HepG2 (cell line): ENCODE results near the gene LYRM4. TPM values are rescaled to one million over a fixed set of nuclear protein-coding genes. Genes with fewer than 3 reads are reported as not detected.

Experiments used
- CEBPG ChIP-seq: IDR thresholded peaks from 2 replicates; pipeline ENCODE4 v1.6.1; 2016
- FOXO1 ChIP-seq: sonication (generic); formaldehyde crosslinking; IDR thresholded peaks from 2 replicates; pipeline ENCODE4 v1.4.0; 2020; ENCODE audit warnings: missing genetic modification reagents
- KAT7 ChIP-seq: IDR thresholded peaks from 2 replicates; pipeline ENCODE4 v1.6.1; 2018; ENCODE audit warnings: borderline replicate concordance, missing compliant biosample characterization
- KLF11 ChIP-seq: IDR thresholded peaks from 2 replicates; pipeline ENCODE4 v1.6.1; 2016; ENCODE audit warnings: missing compliant biosample characterization
- KLF16 ChIP-seq, 2 experiments: sonication (generic) in 1 of 2; formaldehyde crosslinking in 1 of 2; IDR thresholded peaks; 2 replicates each; pipeline versions ENCODE4 v1.6.1 to v1.8.0; 2016 to 2023; ENCODE audit warnings: missing genetic modification reagents in 2 of 2, missing compliant biosample characterization in 1 of 2
- MEIS1 ChIP-seq: sonication (generic); formaldehyde crosslinking; IDR thresholded peaks from 2 replicates; pipeline ENCODE4 v1.9.0; 2021; ENCODE audit warnings: mild to moderate bottlenecking, missing genetic modification reagents, moderate library complexity, borderline replicate concordance
- MXD3 ChIP-seq: IDR thresholded peaks from 2 replicates; pipeline ENCODE4 v1.6.1; 2016; ENCODE audit warnings: mild to moderate bottlenecking, missing biosample characterization, missing genetic modification reagents
- NFIC ChIP-seq: IDR thresholded peaks from 2 replicates; pipeline ENCODE4 v1.6.1; 2012; ENCODE audit warnings: mild to moderate bottlenecking, low read length, inconsistent platforms
- NONO ChIP-seq, 2 experiments: fragments of 450-650 bp in 1 of 2; sonication (generic) in 1 of 2; formaldehyde crosslinking in 1 of 2; IDR thresholded peaks in 1 of 2; conservative IDR thresholded peaks in 1 of 2; 2 replicates each; pipeline versions ENCODE4 v1.6.1 to v1.8.0; 2017 to 2022; ENCODE audit warnings: mild to moderate bottlenecking in 1 of 2, missing genetic modification reagents in 1 of 2, moderate library complexity in 1 of 2
- NR2F6 ChIP-seq, 2 experiments: IDR thresholded peaks; 2 replicates each; pipeline ENCODE4 v1.6.1; 2016; ENCODE audit warnings: antibody characterized with exemption in 1 of 2, mild to moderate bottlenecking in 1 of 2
- SIN3A ChIP-seq: IDR thresholded peaks from 2 replicates; pipeline ENCODE4 v1.6.1; 2011; ENCODE audit warnings: low read depth, mild to moderate bottlenecking, control low read depth, low read length, borderline replicate concordance
- SOX5 ChIP-seq: IDR thresholded peaks from 2 replicates; pipeline ENCODE4 v1.6.1; 2016; ENCODE audit warnings: borderline replicate concordance
- THAP9 ChIP-seq: sonication (generic); formaldehyde crosslinking; IDR thresholded peaks from 2 replicates; pipeline ENCODE4; 2020; ENCODE audit warnings: missing genetic modification reagents, mild to moderate bottlenecking, borderline replicate concordance
- ZBTB4 ChIP-seq: sonication (generic); formaldehyde crosslinking; IDR thresholded peaks from 2 replicates; pipeline ENCODE4 v1.4.0; 2020; ENCODE audit warnings: missing genetic modification reagents, mild to moderate bottlenecking, borderline replicate concordance
- ZHX1 ChIP-seq: sonication (generic); formaldehyde crosslinking; IDR thresholded peaks from 2 replicates; pipeline ENCODE4 v1.8.1; 2022; ENCODE audit warnings: low read depth, mild to moderate bottlenecking, missing genetic modification reagents
- ZNF430 ChIP-seq: sonication (generic); formaldehyde crosslinking; IDR thresholded peaks from 2 replicates; pipeline ENCODE4 v1.9.0; 2021; ENCODE audit warnings: mild to moderate bottlenecking, missing genetic modification reagents
- ZNF547 ChIP-seq: sonication (generic); formaldehyde crosslinking; IDR thresholded peaks from 2 replicates; pipeline ENCODE4 v1.5.1; 2020; ENCODE audit warnings: mild to moderate bottlenecking, missing genetic modification reagents
- ZNF644 ChIP-seq: IDR thresholded peaks from 2 replicates; pipeline ENCODE4 v1.6.1; 2016; ENCODE audit warnings: low read depth
- ZNF766 ChIP-seq: sonication (generic); formaldehyde crosslinking; IDR thresholded peaks from 2 replicates; pipeline ENCODE4 v1.5.0; 2020; ENCODE audit warnings: missing genetic modification reagents, borderline replicate concordance
- ZNF878 ChIP-seq: sonication (generic); formaldehyde crosslinking; IDR thresholded peaks from 2 replicates; pipeline ENCODE4 v1.8.1; 2023; ENCODE audit warnings: mild to moderate bottlenecking, missing genetic modification reagents, moderate library complexity
- polyA plus RNA-seq, 8 experiments: library from polyadenylated mRNA; depleted of rRNA in 3 of 8; stranded (reverse) in 7 of 8; unstranded in 1 of 8; fragments of >200 nt; fragmentation: Illumina TruSeq in 4 of 8; extraction: Trizol in 4 of 8; gene quantifications; 2 replicates each; pipeline versions ENCODE4 v1.2.1 to v1.2.3, GENCODE V29; 2011 to 2016; ENCODE audit warnings: low read depth in 4 of 8, missing spikeins in 1 of 8, mixed read lengths in 1 of 8; ENCODE audit not compliant: insufficient read depth in 1 of 8
- total RNA-seq, 5 experiments: library from RNA; depleted of rRNA; stranded (reverse); fragments of >200 nt; fragmentation: Illumina TruSeq; extraction: Trizol; gene quantifications; 2 replicates each; pipeline ENCODE4 v1.2.3, GENCODE V29; 2016; ENCODE audit warnings: low read depth in 1 of 5

LYRM4 gene
- total and polyA plus RNA-seq, 2 of the 13 experiments (the other 11 are each of a cell fraction or from before 2014, with no cell fraction given): 64.6 to 67.5 TPM

- TF ChIP-seq ZHX1 (CRISPR knock-in tag) (no peak), ZNF878 (peak; percentile 38; the same call in 1 of the 2 replicates), CEBPG (CRISPR knock-in tag) (peak; percentile 95), ZNF766 (0 out of 2 replicates have a peak, but pooled peaks have one; percentile 45), NFIC (peak; percentile 70; the same call in 1 of the 2 replicates), KAT7 (CRISPR knock-in tag) (no peak), ZBTB4 (no peak), ZNF644 (CRISPR knock-in tag) (no peak), SIN3A (no peak), THAP9 (CRISPR knock-in tag) (no peak), ZNF547 (CRISPR knock-in tag) (no peak; the same call in 1 of the 2 replicates), MXD3 (CRISPR knock-in tag) (no peak), KLF11 (no peak), SOX5 (CRISPR knock-in tag) (peak; percentile 78; the same call in 1 of the 2 replicates), KLF16 (CRISPR knock-in tag; IDR thresholded peaks at IDR 0.05) (peak in 1 of 2 experiments; percentile 74; a peak in 2 of 4 replicates), NONO (IDR thresholded peaks at IDR 0.05) (no peak), NONO (CRISPR knock-in tag; conservative IDR thresholded peaks at IDR 0.05) (0 out of 2 replicates have a peak, but pooled peaks have one; percentile 47), NR2F6 (IDR thresholded peaks at IDR 0.05) (0 out of 2 replicates have a peak, but pooled peaks have one; percentile 28), NR2F6 (CRISPR knock-in tag; IDR thresholded peaks at IDR 0.05) (peak; percentile 48; the same call in 1 of the 2 replicates), MEIS1 (CRISPR knock-in tag) (peak; percentile 74), ZNF430 (0 out of 2 replicates have a peak, but pooled peaks have one; percentile 39), FOXO1 (peak; percentile 45; the same call in 1 of the 2 replicates)
These were observed 199.6 kb downstream of the LYRM4 start (continued) for GRCh38 chr6:5061152-5061551.
